Cortex of kidney (tissue), 1 donor: Measurements from ENCODE around the gene KLHL26.

ENCODE experiments used
- DNase-seq: peaks from one replicate; lab custom pipeline; 2025; lab: John Stamatoyannopoulos, UW

KLHL26 gene

GRCh38 chr19:18649371-18650020, 12.7 kb downstream of the KLHL26 start:
- no peak for DNase-seq

GRCh38 chr19:18650021-18650390, 13.2 kb downstream of the KLHL26 start:
- no peak for DNase-seq

GRCh38 chr19:18650468-18651041, 13.7 kb downstream of the KLHL26 start:
- no peak for DNase-seq

GRCh38 chr19:18651300-18651699, 14.5 kb downstream of the KLHL26 start:
- no peak for DNase-seq

- DNase-seq, result no peak
Observed at GRCh38 chr19:18651733-18652132, 14.9 kb downstream of the KLHL26 start.

- no peak for DNase-seq
Observed at GRCh38 chr19:18653853-18654252, 17.0 kb downstream of the KLHL26 start.

GRCh38 chr19:18654469-18654868, 17.6 kb downstream of the KLHL26 start:
- no peak for DNase-seq

GRCh38 chr19:18655173-18655844, 18.5 kb downstream of the KLHL26 start:
- DNase-seq, result no peak

GRCh38 chr19:18656337-18657086, 19.7 kb downstream of the KLHL26 start:
- no peak for DNase-seq

- no peak for DNase-seq
Observed at GRCh38 chr19:18657590-18658365, 20.9 kb downstream of the KLHL26 start.

- DNase-seq, result no peak
Observed at GRCh38 chr19:18658366-18658855, 21.6 kb downstream of the KLHL26 start.

GRCh38 chr19:18659281-18660050, 22.6 kb downstream of the KLHL26 start:
- no peak for DNase-seq

- DNase-seq, result no peak
Observed at GRCh38 chr19:18660051-18660910, 23.5 kb downstream of the KLHL26 start.

- no peak for DNase-seq
Observed at GRCh38 chr19:18660939-18661670, 24.3 kb downstream of the KLHL26 start.

- DNase-seq, result no peak
Observed at GRCh38 chr19:18662972-18663732, 26.3 kb downstream of the KLHL26 start.

- DNase-seq, result no peak
Observed at GRCh38 chr19:18663940-18664530, 27.2 kb downstream of the KLHL26 start.

GRCh38 chr19:18665771-18666202, 29.0 kb downstream of the KLHL26 start:
- DNase-seq, result no peak

- no peak for DNase-seq
Observed at GRCh38 chr19:18666317-18666716, 29.5 kb downstream of the KLHL26 start.
